H1 (cell line): ENCODE measurements around the gene CHST8. TPM values are rescaled to one million over a fixed set of nuclear protein-coding genes. Genes with fewer than 3 reads are reported as not detected.

Source experiments
- CTCF ChIA-PET: fragments of 300-600 bp; sonication (Branson Sonifier 250); formaldehyde crosslinking; loops from one replicate; lab custom pipeline; 2021; ENCODE audit not compliant: partially characterized antibody; lab: Charles Lee
- POLR2A ChIA-PET: fragments of 300-600 bp; sonication (Branson Sonifier 250); formaldehyde crosslinking; loops from one replicate; lab custom pipeline; 2021; ENCODE audit warnings: inconsistent platforms; ENCODE audit not compliant: partially characterized antibody; lab: Charles Lee
- DNase-seq, 2 experiments: peaks; one replicate each; pipeline versions ENCODE4 v3.0.0 to v3.0.0-alpha.2; 2010 to 2022; ENCODE audit warnings: low spot score in 2 of 2, low read depth in 1 of 2, mixed read lengths in 1 of 2
- FAIRE-seq: peaks from 2 replicates; lab custom pipeline; 2011; peaks lifted over from hg19 to GRCh38; lab: Jason Lieb, UNC
- H2AFZ ChIP-seq: 2 replicates; pipeline ENCODE4 v1.8.1; 2012; ENCODE audit warnings: low read length, inconsistent platforms
- H2AK5ac ChIP-seq: 2 replicates; pipeline ENCODE4 v1.6.1; 2013; ENCODE audit warnings: low read depth, low read length
- H2BK120ac ChIP-seq: replicated peaks from 2 replicates; pipeline ENCODE3; 2013; ENCODE audit warnings: low read depth, low read length, inconsistent platforms
- H2BK12ac ChIP-seq: 2 replicates; pipeline ENCODE4 v1.6.1; 2013; ENCODE audit warnings: low read depth, low read length
- H2BK15ac ChIP-seq: 2 replicates; pipeline ENCODE4 v1.6.1; 2013; ENCODE audit warnings: low read length
- H2BK20ac ChIP-seq: 2 replicates; pipeline ENCODE4 v1.6.1; 2013; ENCODE audit warnings: low read length
- H2BK5ac ChIP-seq: 2 replicates; pipeline ENCODE4 v1.6.1; 2013; ENCODE audit warnings: low read depth, low read length
- H3K14ac ChIP-seq: 2 replicates; pipeline ENCODE4 v1.6.1; 2013; ENCODE audit warnings: inconsistent platforms; ENCODE audit not compliant: insufficient read length
- H3K18ac ChIP-seq: 2 replicates; pipeline ENCODE4 v1.6.1; 2013; ENCODE audit warnings: low read length; ENCODE audit errors: extremely low read depth
- H3K23ac ChIP-seq: 2 replicates; pipeline ENCODE4 v1.6.1; 2013; ENCODE audit warnings: inconsistent platforms; ENCODE audit not compliant: insufficient read length
- H3K23me2 ChIP-seq: 2 replicates; pipeline ENCODE4 v1.6.1; 2013; ENCODE audit warnings: low read depth, low read length
- H3K27ac ChIP-seq: 2 replicates; pipeline ENCODE4 v1.6.1; 2011; ENCODE audit warnings: low read depth, low read length, inconsistent platforms
- H3K27me3 ChIP-seq, 4 experiments: replicated peaks in 1 of 4; 1 replicate in 1 of 4; 2 replicates in 3 of 4; pipeline versions ENCODE4 v1.6.1 to v1.8.1; 2011 to 2013; ENCODE audit warnings: low read length in 3 of 4, mild to moderate bottlenecking in 3 of 4, inconsistent platforms in 2 of 4, mixed read lengths in 2 of 4, moderate library complexity in 1 of 4; ENCODE audit not compliant: control insufficient read depth in 3 of 4, insufficient read depth in 3 of 4; ENCODE audit errors: extremely low read depth in 1 of 4
- H3K36me3 ChIP-seq, 4 experiments: 2 replicates each; pipeline versions ENCODE4 v1.6.1 to v1.8.1; 2011 to 2013; ENCODE audit warnings: mild to moderate bottlenecking in 4 of 4, low read length in 3 of 4, moderate library complexity in 2 of 4, control low read depth in 1 of 4, inconsistent platforms in 1 of 4; ENCODE audit not compliant: insufficient read depth in 4 of 4, control insufficient read depth in 2 of 4
- H3K4ac ChIP-seq: replicated peaks from 2 replicates; pipeline ENCODE3; 2013; ENCODE audit warnings: low read length, low read depth, mixed read lengths, inconsistent platforms; ENCODE audit not compliant: insufficient read length
- H3K4me1 ChIP-seq, 4 experiments: replicated peaks in 1 of 4; 1 replicate in 1 of 4; 2 replicates in 3 of 4; pipeline versions ENCODE4 v1.6.1 to v1.8.1; 2011 to 2013; ENCODE audit warnings: low read length in 3 of 4, inconsistent platforms in 2 of 4, mixed read lengths in 1 of 4; ENCODE audit not compliant: insufficient read depth in 4 of 4, control insufficient read depth in 3 of 4
- H3K4me2 ChIP-seq, 2 experiments: 2 replicates each; pipeline versions ENCODE4 v1.6.1 to v1.8.1; 2011 to 2013; ENCODE audit warnings: low read depth in 2 of 2, low read length in 2 of 2, control low read depth in 1 of 2, inconsistent platforms in 1 of 2, mild to moderate bottlenecking in 1 of 2; ENCODE audit not compliant: insufficient read depth in 1 of 2
- H3K4me3 ChIP-seq, 4 experiments: fragments of 200-600, 300-600 bp in 1 of 4; sonication (generic), shearing (Covaris generic), sonication (Bioruptor Twin) in 1 of 4; 2 replicates each; pipeline versions ENCODE4 v1.5.1 to v1.8.1; 2011 to 2016; ENCODE audit warnings: low read length in 4 of 4, low read depth in 3 of 4, control low read depth in 2 of 4, inconsistent platforms in 2 of 4, mild to moderate bottlenecking in 2 of 4, mixed read lengths in 1 of 4, moderate library complexity in 1 of 4; ENCODE audit not compliant: insufficient read depth in 2 of 4; ENCODE audit errors: extremely low read depth in 1 of 4
- H3K56ac ChIP-seq: replicated peaks from 2 replicates; pipeline ENCODE3; 2013; ENCODE audit warnings: low read depth, mild to moderate bottlenecking, mixed read lengths, low read length, inconsistent platforms; ENCODE audit not compliant: insufficient read length
- H3K79me1 ChIP-seq: 2 replicates; pipeline ENCODE4 v1.6.1; 2013; ENCODE audit warnings: low read depth, low read length, control low read depth
- H3K79me2 ChIP-seq, 2 experiments: 2 replicates each; pipeline versions ENCODE4 v1.6.1 to v1.8.1; 2012 to 2013; ENCODE audit warnings: low read length in 2 of 2, mild to moderate bottlenecking in 2 of 2, inconsistent platforms in 1 of 2; ENCODE audit not compliant: insufficient read depth in 2 of 2, control insufficient read depth in 1 of 2
- H3K9ac ChIP-seq, 4 experiments: replicated peaks in 1 of 4; 1 replicate in 1 of 4; 2 replicates in 3 of 4; pipeline versions ENCODE4 v1.6.1 to v1.8.1; 2011 to 2013; ENCODE audit warnings: low read depth in 3 of 4, low read length in 3 of 4, control low read depth in 2 of 4, mild to moderate bottlenecking in 2 of 4, moderate library complexity in 2 of 4, inconsistent platforms in 1 of 4; ENCODE audit errors: extremely low read depth in 1 of 4
- H3K9me3 ChIP-seq, 2 experiments: 2 replicates each; pipeline versions ENCODE4 v1.6.1 to v1.8.1; 2012 to 2013; ENCODE audit warnings: mild to moderate bottlenecking in 2 of 2, moderate library complexity in 2 of 2, control low read depth in 1 of 2, inconsistent platforms in 1 of 2, low read depth in 1 of 2, low read length in 1 of 2, mixed read lengths in 1 of 2; ENCODE audit not compliant: insufficient read depth in 2 of 2
- H4K20me1 ChIP-seq, 2 experiments: replicated peaks in 1 of 2; 2 replicates each; pipeline versions ENCODE3 to v1.8.1; 2011 to 2013; ENCODE audit warnings: inconsistent platforms in 2 of 2, low read length in 2 of 2, mild to moderate bottlenecking in 1 of 2; ENCODE audit not compliant: insufficient read depth in 2 of 2, control insufficient read depth in 1 of 2
- H4K5ac ChIP-seq: 2 replicates; pipeline ENCODE4 v1.6.1; 2013; ENCODE audit warnings: low read length, low read depth, mixed read lengths, inconsistent platforms; ENCODE audit not compliant: insufficient read length
- H4K8ac ChIP-seq: 2 replicates; pipeline ENCODE4 v1.8.0; 2013; ENCODE audit warnings: mild to moderate bottlenecking, moderate library complexity, low read length, inconsistent platforms; ENCODE audit not compliant: insufficient read depth; ENCODE audit errors: extremely low read depth
- H4K91ac ChIP-seq: replicated peaks from 2 replicates; pipeline ENCODE3; 2013; ENCODE audit warnings: low read length, mixed read lengths, inconsistent platforms; ENCODE audit not compliant: insufficient read length
- POU5F1 ChIP-seq: IDR thresholded peaks from 2 replicates; pipeline ENCODE4 v1.6.1; 2011; ENCODE audit warnings: low read depth, mild to moderate bottlenecking, low read length, moderate library complexity
- RXRA ChIP-seq: IDR thresholded peaks from 2 replicates; pipeline ENCODE4 v1.6.1; 2011; ENCODE audit warnings: low read depth, mild to moderate bottlenecking, low read length, moderate library complexity; ENCODE audit not compliant: insufficient read depth
- TEAD4 ChIP-seq: IDR thresholded peaks from 2 replicates; pipeline ENCODE4 v1.6.1; 2012; ENCODE audit warnings: low read depth, low read length, inconsistent platforms, mixed read lengths
- WGBS, 2 experiments: shearing (Covaris generic) in 1 of 2; methylation state at CpG; one replicate each; pipeline versions ENCODE4 v1.1.6 to v1.1.7; 2013 to 2015; ENCODE audit warnings: low lambda C conversion rate in 2 of 2, mixed read lengths in 2 of 2, inconsistent platforms in 1 of 2, low coverage in 1 of 2, missing lambda C conversion rate in 1 of 2; ENCODE audit not compliant: insufficient replicate concordance in 2 of 2, insufficient coverage in 1 of 2, insufficient read length in 1 of 2; ENCODE audit errors: extremely low coverage in 1 of 2, missing lambda C conversion rate in 1 of 2; 5-methylcytosine and 5-hydroxymethylcytosine counted together
- polyA plus RNA-seq, 7 experiments: library from polyadenylated mRNA; depleted of rRNA in 3 of 7; stranded (reverse) in 5 of 7; unstranded in 2 of 7; fragments of >200 nt in 5 of 7; fragments of 200-250 nt in 2 of 7; gene quantifications; 1 replicate in 5 of 7; 2 replicates in 1 of 7; 4 replicates in 1 of 7; pipeline versions ENCODE4 v1.2.1 to v1.2.3, GENCODE V29; 2011 to 2013; ENCODE audit warnings: missing spikeins in 2 of 7, mixed read lengths in 2 of 7
- total RNA-seq: library from RNA; stranded (reverse); fragmentation: NEBNext Ultra II Directional; extraction: Animal tissue kit (Norgen Biotek cat#: 25700); gene quantifications from 2 replicates; pipeline ENCODE4 v1.2.1, GENCODE V29; 2021

Gene CHST8
- total and polyA plus RNA-seq, 2 of the 8 experiments (the other 6 are each of a cell fraction or from before 2014, with no cell fraction given): 10.8 to 28.2 TPM

DNA sequence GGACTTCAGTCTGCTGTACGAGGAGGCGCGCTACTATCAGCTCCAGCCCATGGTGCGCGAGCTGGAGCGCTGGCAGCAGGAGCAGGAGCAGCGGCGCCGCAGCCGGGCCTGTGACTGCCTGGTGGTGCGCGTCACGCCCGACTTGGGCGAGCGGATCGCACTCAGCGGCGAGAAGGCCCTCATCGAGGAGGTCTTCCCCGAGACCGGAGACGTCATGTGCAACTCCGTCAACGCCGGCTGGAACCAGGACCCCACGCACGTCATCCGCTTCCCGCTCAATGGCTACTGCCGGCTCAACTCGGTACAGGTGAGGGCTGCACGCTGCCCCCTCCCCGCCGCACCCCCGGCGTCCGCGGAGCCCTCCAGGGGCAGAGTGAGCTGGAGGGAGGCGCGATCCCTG lies 189.5 kb downstream of the CHST8 start:
- H2AK5ac ChIP-seq: no peak overlapping the region
- no peak overlapping the region for H3K18ac ChIP-seq
- no peaks in the 10 kb centered on the region for H3K79me2 ChIP-seq
- no peak overlapping the region for H2BK20ac ChIP-seq
- no peak overlapping the region for H2BK12ac ChIP-seq
- H3K4me3 ChIP-seq: no peak overlapping the region
- no peak overlapping the region for H3K56ac ChIP-seq
- H2AFZ ChIP-seq: no peak overlapping the region
- H3K14ac ChIP-seq: no peak overlapping the region
- CTCF ChIA-PET: interaction anchor here (0.5 to 1.3 kb wide), 6 partner anchors 10 to 692 kb away, joined by 3 to 5 read pairs (median 4); no protein-coding TSS in a partner anchor
- no peak overlapping the region for H4K5ac ChIP-seq
- H2BK5ac ChIP-seq: no peak overlapping the region
- 93% methylated on average over 15 of the region's 41 CpGs; no CpG with 5 or more reads in 1 of the 2 experiments for WGBS, 2 experiments
- H4K91ac ChIP-seq: no peak overlapping the region
- no peak overlapping the region for H4K8ac ChIP-seq
- H3K79me1 ChIP-seq: no peaks in the 10 kb centered on the region; the same call in 1 of the 2 replicates
- peaks cover 5 to 13% of the 10 kb centered on the region in 2 experiments for H4K20me1 ChIP-seq
- no peak for TF ChIP-seq TEAD4
- TF ChIP-seq RXRA: no peak
- no peak for TF ChIP-seq POU5F1
- TF ChIP-seq, all 59 proteins: peak for 0
- DNase-seq (no peak), FAIRE-seq (no peak)
- Histone ChIP-seq H3K27ac (no peak overlapping the region), H2BK120ac (no peak overlapping the region), H3K9ac (no peak overlapping the region), H3K9me3 (no peaks in the 10 kb centered on the region), H3K4me2 (no peak overlapping the region), H3K4ac (no peak overlapping the region), H3K4me1 (no peaks in the 10 kb centered on the region; a peak in 1 of 7 replicates), H3K23me2 (no peaks in the 10 kb centered on the region), H2BK15ac (no peak overlapping the region), H3K36me3 (peaks cover 7 to 27% (median 16%) of the 10 kb centered on the region in 4 experiments; a peak in 6 of 8 replicates), H3K23ac (no peak overlapping the region), H3K27me3 (no peaks in the 10 kb centered on the region)
- POLR2A ChIA-PET: interaction anchor here (0.9 to 2.8 kb wide), 2 partner anchors 8 to 14 kb away, joined by 3 to 9 read pairs; no protein-coding TSS in a partner anchor
